HG03064 (cell line): ENCODE measurements around the gene OR7G1.

Experiments used
- ATAC-seq: cut with Tn5 transposase; IDR thresholded peaks from one replicate; pipeline ENCODE4 v1.9.1; 2021; ENCODE audit warnings: low read depth; ENCODE audit not compliant: unreplicated experiment

The OR7G1 gene, protein sequence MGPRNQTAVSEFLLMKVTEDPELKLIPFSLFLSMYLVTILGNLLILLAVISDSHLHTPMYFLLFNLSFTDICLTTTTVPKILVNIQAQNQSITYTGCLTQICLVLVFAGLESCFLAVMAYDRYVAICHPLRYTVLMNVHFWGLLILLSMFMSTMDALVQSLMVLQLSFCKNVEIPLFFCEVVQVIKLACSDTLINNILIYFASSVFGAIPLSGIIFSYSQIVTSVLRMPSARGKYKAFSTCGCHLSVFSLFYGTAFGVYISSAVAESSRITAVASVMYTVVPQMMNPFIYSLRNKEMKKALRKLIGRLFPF

DNA sequence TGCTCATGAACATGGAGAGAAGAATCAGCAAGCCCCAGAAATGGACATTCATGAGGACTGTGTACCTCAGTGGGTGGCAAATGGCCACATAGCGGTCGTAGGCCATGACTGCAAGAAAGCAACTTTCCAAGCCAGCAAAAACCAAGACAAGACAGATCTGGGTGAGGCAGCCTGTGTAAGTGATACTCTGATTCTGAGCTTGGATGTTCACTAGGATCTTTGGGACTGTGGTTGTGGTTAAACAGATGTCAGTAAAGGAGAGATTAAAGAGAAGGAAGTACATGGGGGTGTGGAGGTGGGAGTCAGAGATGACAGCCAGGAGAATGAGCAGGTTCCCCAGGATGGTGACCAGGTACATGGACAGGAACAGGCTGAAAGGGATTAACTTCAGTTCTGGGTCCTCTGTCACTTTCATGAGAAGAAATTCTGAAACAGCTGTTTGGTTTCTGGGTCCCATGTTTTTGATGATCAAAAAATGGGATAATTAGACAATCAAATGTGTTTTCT is at the start of gene OR7G1:
OR7G1 (minus strand) TSS at position 457 of the 507 bp plus-strand sequence; CDS start at position 457, 0 bp downstream.
- no peak for ATAC-seq

DNA sequence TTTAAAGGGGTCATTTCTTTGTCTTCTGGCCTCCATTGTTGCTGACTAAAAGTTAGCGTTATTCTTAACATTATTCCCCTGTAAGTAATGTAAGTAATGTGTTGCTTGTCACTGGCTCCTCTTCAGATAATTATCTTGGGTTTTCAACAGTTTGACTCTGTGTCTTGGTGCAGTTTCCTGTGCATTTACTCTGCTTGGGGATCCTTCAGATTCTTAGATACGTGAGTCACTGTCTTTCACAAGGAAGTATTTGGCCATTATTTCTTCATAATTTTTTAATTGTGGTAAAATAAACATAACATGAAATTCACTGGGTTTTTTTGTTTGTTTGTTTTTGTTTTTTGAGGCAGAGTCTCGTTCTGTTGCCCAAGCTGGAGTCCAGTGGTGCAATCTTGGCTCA is 49.7 kb upstream of the OR7G1 start:
- no peak for ATAC-seq

DNA sequence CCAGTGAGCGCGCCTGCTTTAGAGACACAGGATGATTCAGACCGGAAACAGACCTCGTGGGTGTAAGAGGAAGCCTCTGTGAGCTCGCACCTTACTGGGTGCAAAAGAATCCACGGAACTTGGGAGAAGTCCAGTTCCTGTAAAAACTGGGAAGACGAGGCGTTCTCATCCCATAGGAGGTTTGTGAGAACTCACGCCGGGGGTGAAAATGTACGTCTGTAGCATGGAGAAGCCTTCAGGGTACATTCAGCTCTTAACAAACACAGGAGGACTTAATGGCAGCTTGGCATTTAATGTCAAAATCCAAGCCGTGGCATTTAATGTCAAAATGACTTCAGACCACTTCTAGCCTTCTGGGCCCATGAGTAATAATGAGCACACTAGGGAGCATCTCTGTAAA is 45.9 kb upstream of the OR7G1 start:
- ATAC-seq = no peak

DNA sequence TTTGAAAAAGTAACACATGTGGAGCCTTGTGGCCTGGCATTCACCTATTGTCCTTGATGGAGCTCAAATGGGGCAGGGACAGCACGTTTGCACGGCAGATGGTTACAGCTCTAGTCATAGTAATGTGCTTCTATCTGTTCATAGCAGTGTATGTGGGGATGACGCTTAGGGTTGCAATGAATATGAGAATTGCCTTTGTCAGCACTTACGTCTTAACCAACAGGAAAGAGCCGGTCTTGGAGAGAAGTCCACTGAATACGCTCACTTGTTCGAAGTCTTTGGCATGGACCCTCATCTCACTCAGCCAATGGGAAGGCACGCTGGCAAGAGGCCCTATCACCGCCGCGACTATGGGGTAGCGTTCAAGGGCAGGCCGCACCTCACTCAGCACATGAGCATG is 44.3 kb upstream of the OR7G1 start:
- no peak for ATAC-seq

DNA sequence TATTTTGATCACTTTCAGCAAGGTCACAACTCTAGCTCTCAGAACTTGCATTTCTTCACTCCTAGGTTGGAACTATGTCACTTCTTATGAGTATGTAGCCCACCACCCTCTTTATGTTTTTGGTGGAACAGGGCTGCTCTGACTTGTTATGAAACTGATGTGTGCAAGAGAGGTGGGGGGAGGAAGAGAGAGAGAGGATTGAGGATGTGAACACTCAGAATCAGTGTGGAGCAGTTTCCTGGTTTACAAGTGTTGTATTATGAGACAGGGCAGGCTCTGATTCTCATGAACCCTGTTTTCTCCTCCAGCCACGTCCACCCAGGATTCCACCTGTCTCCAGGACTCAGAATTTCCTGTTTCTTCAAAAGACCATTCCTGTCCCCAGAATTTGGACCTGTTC is 40.7 kb upstream of the OR7G1 start:
- ATAC-seq = no peak

DNA sequence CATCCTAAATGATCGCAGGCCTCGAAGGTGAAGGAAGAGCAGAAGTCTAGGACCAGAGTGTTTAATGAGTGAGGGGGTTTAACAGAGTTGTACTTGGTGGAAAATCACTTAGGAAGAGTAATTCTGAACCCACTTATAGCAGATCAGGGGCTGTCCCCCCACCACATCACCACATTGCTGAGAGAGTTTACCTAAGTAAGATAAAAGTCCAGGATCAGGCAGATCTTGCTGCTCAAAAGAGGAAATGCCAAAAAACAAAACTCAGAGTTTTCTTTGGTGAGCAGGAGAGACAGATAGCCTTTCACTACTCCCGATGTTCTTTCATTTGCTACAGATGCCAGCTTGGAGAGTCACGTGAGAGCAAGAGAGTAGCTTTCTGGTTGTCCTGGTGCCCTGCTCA is 40.0 kb upstream of the OR7G1 start:
- no peak for ATAC-seq

DNA sequence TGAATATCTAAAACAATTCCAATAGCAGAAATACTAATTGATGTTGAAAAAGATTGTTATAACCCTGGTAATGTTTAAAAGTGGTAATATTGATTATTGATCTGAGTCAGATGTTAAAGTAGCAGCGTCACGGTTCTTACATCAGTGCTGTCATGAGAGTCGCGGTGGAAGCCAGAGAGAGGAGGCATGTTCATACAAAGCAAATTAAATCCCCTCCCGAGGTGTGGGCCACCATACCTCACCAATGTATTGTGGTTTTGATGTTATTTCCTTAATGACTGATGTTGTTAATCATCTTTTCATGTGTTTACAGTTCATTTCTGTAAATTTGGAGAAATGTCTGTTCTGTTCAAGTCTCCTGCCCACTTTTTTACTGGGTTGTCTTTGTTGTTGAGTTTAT is 35.8 kb upstream of the OR7G1 start:
- ATAC-seq = no peak

DNA sequence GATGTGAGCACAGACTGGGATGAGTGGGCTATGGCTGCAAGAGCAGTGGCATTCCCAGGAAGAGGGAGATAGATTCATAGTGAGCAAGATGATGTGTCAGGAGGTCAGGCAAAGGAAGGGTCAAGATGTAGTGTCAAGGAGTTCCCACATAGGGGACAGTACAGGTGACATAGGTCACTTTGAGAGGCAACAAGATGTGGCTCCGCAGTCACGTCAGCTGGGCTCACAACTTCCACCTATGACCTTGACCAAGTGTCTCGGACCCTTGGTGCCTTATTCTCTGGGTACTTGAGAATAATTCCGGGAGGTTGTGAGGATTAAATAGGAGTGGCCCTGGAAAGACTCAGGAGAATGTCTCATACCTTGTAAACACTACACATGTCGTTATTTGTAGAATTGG is 35.1 kb upstream of the OR7G1 start:
- no peak for ATAC-seq

DNA sequence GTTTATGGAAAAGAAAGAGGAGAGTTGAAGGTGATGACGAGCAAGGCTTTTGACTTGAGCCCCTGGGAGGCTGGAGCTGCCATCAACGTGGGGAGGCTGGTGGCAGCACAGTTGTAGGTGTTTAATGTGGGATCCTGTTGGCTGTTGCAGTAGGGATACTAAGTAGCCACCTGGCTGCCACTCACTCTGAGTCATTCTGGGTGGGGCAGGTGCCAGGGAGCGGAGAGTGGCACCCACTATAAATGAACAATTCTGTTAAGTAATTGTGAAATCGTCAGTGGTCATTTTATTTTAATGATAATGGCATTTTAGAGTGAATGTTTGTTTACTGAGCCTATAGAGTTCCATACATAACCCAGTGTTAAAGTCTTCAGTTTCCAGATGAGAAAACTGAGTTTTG is 34.4 kb upstream of the OR7G1 start:
- no peak for ATAC-seq

DNA sequence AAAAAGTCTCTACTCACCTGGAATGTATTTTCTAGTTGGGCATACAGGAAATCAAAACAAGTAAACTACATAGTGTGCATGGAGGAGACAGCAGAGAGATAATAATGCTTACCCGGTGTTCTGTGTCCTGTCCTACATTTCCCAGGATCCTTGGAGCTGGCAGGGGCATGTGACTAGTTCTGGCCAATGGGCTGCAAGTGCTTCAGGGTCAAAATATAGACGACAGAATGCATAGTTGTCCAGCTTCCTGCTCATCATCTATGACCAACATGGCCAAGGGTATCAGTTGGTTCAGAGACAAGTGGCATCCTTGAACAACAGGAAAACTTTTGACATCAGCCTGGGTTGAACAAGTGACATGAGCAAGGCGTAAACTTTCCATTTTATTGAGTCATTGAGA is 33.1 kb upstream of the OR7G1 start:
- ATAC-seq = no peak

DNA sequence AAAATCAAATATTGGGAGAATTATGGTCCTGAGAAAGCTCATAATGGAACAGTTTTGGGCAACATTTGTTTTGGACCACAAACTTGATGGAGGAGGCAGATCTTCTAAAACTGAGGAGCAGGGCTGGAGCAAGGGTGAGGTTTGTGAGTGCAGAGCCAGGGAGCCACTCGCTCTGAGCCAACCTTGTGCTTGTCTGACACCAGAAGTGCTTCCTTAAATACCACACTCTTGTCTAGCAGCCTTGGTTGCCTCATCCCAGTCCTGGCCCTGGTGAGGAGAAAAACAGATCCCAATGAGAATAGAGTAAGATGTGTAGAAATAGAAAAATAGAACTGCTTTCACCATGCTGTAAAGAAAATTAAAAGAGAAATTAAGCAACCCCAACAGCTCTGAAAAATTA is 31.3 kb upstream of the OR7G1 start:
- ATAC-seq = no peak

DNA sequence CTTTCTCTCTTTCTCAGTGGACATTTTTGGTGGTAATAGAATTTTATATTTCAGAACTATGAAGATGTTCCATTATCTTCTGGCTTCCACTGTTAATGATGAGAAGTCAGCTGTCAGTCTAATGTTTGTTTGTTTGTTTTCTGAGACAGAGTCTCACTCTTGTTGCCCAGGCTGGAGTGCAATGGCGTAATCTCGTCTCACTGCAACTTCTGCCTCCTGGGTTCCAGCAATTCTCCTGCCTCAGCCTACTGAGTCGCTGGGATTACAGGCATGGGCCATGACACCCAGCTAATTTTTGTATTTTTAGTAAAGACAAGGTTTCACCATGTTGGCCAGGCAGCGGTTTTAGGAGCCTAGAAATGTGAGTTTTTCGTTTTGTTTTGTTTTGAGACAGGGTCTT is 29.4 kb upstream of the OR7G1 start:
- no peak for ATAC-seq

DNA sequence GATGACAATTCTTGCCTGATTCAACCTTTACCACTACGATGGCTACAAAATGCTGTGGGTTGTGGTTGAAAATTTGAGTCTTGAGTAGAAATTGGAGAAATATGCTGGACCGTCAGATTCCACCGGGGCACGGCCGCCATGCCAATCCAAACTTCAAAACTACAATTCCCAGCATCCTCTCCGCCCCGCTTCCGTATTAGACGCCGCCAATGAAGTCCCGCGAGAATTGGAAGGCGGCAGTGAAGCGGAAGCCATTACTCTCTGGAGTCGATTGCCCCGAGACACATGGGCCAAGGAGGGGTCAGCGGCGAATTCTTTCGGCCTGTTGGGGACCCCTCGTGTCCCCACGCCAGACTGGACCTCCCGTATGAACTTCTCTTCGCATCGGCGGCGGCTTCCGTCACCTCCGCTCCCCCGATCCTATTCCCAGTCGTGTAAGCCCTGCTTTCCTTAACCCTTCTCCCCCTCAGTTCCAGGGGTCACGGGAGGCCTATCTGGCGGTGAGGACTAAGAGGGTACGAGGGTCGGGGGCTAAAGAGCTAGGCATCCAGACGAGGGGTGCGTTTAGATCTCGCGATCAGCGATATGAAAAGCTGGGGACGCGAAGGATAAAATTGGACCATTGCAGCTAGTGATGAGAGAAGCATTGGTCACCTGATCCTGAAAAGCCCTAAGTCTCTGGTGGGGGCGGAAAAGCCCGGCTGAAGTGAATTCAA is 24.8 kb upstream of the OR7G1 start, which contains the start of gene ZNF317:
ZNF317 (plus strand) TSS at position 239 of the 716 bp plus-strand sequence. CDS start 15,620 bp downstream, outside the sequence.
- peak; percentile 83 for ATAC-seq

DNA sequence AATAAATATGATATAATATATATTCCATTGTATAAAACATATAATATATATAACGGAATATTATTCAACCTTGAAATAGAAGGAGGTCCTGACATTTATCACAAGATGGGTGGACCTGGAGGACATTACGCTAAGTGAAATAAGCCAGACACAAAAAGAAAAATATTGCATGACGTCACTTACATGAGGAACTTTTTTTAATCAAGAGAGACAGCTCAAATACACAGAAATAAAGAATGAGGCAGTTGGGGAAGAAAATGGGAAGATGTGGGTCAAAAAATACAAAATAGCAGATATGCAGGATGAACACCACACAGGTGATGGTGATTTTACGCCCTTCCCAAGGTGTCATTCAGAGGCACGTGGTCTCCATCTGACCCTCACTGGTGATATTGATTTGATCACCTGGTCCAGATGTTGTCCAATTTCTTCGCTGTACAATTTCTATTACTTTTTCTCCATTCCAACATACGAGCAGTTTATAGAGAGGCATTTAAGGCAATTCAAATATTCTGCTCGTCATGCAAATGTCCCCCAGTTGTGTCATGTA is 24.1 kb upstream of the OR7G1 start:
- ATAC-seq = no peak

DNA sequence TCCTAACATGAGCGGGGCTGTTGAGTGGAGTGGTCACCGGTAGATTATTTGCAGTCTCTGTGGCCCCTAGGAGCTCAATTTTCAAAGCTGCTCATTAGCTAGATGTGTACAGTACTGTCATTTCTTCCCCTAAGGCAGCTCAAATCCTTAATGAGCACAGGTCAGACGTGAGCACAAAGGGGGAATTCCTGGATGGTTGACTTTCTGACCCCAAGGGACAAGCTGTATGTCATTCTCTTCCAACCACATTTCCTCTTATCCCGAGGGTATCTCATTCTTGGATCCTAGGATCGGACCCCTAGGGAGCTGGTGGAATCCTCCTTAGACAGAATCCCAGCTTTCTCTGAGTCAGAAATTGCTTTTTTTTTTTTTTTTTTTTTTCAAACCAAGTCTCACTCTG is 16.9 kb upstream of the OR7G1 start:
- no peak for ATAC-seq

DNA sequence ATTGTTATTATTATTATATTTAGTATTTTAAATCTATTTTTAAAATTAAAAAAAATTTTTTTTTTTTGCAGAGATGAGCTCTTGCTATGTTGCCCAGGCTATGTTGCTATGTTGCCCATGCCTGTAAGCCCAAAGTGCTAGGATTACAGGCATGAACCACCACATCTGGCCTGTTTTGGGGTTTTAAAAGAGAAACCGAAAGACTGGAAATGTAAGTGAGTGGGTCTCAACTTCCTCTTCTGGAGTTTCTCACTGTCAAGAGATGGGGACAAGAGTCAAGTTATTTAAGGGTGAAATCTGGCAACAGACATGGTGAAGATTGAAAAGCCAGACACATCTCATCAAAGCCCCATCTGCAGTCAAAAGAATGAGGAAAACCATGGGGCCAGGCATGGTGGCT is 15.4 kb upstream of the OR7G1 start:
- no peak for ATAC-seq

DNA sequence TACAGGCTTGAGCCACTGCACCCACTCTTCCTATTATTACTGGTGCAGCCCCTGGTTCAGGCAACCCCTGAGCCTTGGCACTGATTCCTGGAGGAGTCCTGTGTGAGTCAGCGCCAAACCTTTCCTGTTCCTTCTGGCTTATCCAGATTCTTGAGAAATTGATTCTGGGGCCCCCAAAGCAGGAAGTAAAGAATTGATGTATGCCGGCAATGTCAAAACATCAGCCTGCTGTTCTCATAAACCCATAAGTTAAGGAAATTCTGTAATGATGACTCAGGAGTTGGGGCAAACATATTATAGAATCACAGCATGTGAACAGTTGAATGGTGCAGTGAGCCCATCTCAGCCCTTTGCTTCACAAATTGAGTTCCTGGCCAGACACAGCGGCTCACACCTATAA is 12.6 kb upstream of the OR7G1 start:
- no peak for ATAC-seq

DNA sequence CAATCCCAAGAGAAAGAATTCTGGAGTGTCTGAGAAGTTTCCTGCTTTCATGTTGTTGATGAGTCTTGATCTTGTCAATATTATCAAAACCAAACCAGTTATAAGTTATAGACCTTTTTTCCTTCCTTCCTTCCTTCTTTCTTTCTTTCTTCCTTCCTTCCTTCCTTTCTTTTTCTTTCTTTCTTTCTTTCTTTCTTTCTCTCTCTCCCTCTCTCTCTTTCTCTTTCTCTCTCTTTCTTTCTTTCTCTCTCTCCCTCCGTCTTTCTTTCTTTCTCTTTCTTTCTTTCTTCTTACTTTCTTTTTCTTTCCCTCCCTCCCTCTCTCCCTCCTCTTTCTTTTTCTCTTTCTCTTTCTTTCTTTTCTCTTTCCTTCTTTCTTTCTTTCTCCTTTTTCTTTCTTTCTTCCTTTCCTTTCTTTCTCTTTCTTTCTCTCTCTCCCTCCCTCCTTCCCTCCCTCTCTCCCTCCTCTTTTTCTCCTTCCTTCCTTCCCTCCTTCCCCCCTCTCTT is 11.4 kb upstream of the OR7G1 start, which contains the start of gene OR7G3:
OR7G3 (minus strand) TSS at position 51 of the 506 bp plus-strand sequence; CDS start at position 51, 0 bp downstream.
- no peak for ATAC-seq

DNA sequence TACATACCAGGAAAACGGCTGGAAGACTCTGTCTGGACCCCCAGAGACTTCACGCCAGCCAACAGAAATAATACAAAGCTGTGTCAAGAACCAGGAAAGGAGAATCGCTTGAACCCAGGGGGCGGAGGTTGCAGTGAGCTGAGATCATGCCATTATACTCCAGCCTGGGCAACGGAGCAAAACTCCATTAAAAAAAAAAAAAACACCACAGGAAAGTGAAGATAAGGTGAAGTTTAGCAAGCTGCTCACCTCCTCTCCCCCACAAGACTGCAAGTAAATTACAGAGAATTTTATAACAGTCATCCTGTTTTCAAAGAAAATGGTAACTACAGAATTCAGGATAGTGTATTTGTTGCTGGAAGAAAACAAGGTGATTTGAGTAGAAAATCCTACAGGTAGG is 984 bp upstream of the OR7G1 start:
- ATAC-seq = no peak

DNA sequence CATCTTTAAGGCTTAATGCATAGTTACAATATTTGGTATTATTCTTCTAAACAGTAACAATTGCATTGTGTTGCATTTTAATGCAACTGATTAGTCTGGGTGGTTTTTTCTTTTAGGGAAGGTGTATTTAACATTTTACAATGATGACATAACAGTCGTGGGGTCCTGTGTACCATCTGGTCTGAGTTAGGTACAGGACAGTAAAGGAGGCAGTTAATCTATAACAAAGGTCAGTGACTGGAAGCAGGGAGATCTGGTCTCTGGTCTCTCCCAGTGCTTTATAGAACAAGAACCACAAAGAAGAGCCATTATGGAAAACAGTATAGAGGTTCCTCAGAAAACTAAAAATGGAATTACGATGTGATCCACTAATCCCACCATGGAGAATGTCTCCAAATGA is 5.6 kb downstream of the OR7G1 start:
- no peak for ATAC-seq

DNA sequence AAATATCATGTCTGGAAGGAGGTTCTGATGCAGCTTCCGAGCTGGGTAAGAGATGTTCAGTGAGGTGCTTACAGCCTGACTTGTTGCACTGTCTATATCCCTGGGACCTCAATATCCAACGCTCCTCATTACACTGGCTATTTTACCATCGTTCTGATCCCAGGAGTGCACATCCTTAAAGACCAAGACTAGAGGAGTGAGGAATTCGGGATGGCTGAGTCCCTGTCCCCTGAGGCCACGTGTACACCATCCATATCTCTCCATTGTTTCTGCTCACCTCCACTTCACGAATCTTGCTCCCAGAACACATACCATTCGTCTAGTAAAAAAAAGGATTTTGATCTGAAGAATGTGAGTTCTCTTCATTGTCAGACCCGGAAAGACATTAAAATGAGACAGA is 8.2 kb downstream of the OR7G1 start, which contains the start of gene OR7G2:
OR7G2 (minus strand) TSS at position 101 of the 400 bp plus-strand sequence. CDS start 4,232 bp downstream, outside the sequence.
- ATAC-seq = no peak
